SU-DHL-6 (cell line): Measurements from ENCODE around the gene CHD9NB.

Experiments
- EZH2phosphoT487 ChIP-seq: fragments of 200-600 bp; sonication (generic), shearing (Covaris generic); conservative IDR thresholded peaks from 2 replicates; pipeline ENCODE4 v1.6.1; 2018; ENCODE audit warnings: mild to moderate bottlenecking, antibody characterized with exemption, low read length, moderate library complexity, mixed read lengths
- TF ChIP-seq, protein P1 (sequence below): fragments of 200-600 bp; sonication (generic); IDR thresholded peaks from one replicate; pipeline ENCODE4 v1.5.1; 2017; ENCODE audit warnings: antibody characterized with exemption, mild to moderate bottlenecking, low read length, moderate library complexity; ENCODE audit not compliant: insufficient read depth, poor library complexity, severe bottlenecking

DNA sequence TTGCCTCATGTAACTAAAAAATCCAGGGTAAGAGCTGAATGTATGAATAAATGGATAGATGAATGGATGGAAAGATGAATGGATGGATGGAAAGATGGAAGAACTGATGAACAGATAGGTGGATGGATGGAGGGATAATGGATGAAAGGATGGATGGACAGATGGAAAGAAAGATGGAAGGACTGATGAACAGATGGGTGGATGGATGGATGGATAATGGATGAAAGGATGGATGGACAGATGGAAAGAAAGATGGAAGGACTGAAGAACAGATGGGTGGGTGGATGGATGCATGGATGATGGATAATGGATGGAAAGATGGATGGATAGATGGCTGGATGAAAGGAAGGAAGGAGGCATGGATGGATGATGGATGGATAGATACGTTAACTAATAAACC lies 11.9 kb downstream of the CHD9NB start:
- TF ChIP-seq, protein P1, sequence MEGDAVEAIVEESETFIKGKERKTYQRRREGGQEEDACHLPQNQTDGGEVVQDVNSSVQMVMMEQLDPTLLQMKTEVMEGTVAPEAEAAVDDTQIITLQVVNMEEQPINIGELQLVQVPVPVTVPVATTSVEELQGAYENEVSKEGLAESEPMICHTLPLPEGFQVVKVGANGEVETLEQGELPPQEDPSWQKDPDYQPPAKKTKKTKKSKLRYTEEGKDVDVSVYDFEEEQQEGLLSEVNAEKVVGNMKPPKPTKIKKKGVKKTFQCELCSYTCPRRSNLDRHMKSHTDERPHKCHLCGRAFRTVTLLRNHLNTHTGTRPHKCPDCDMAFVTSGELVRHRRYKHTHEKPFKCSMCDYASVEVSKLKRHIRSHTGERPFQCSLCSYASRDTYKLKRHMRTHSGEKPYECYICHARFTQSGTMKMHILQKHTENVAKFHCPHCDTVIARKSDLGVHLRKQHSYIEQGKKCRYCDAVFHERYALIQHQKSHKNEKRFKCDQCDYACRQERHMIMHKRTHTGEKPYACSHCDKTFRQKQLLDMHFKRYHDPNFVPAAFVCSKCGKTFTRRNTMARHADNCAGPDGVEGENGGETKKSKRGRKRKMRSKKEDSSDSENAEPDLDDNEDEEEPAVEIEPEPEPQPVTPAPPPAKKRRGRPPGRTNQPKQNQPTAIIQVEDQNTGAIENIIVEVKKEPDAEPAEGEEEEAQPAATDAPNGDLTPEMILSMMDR: no peak
- no peak for TF ChIP-seq EZH2phosphoT487
